Measurements from ENCODE around the gene RUVBL2.
A peak's percentile ranks its signal among the peaks of the same experiment; 100 is the strongest.

Gene RUVBL2

GRCh38 chr19:49004133-49004532 is 10.4 kb downstream of the RUVBL2 start:
- ChIA-PET POLR2A (ENCODE audit: low non-redundant PET) (no interaction called here), CTCF (no interaction called here)
- TF ChIP-seq, protein P1, sequence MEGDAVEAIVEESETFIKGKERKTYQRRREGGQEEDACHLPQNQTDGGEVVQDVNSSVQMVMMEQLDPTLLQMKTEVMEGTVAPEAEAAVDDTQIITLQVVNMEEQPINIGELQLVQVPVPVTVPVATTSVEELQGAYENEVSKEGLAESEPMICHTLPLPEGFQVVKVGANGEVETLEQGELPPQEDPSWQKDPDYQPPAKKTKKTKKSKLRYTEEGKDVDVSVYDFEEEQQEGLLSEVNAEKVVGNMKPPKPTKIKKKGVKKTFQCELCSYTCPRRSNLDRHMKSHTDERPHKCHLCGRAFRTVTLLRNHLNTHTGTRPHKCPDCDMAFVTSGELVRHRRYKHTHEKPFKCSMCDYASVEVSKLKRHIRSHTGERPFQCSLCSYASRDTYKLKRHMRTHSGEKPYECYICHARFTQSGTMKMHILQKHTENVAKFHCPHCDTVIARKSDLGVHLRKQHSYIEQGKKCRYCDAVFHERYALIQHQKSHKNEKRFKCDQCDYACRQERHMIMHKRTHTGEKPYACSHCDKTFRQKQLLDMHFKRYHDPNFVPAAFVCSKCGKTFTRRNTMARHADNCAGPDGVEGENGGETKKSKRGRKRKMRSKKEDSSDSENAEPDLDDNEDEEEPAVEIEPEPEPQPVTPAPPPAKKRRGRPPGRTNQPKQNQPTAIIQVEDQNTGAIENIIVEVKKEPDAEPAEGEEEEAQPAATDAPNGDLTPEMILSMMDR (conservative IDR thresholded peaks at IDR 0.05; ENCODE audit: low read depth) = no peak
- H3K27ac ChIP-seq = no peak overlapping the region
- no peak for DNase-seq (ENCODE audit: low spot score)

GRCh38 chr19:49004964-49005614 is 11.4 kb downstream of the RUVBL2 start:
- H3K27ac ChIP-seq = peak overlapping the region; percentile 12; the same call in 1 of the 2 replicates
- DNase-seq (ENCODE audit: low spot score) = no peak
- TF ChIP-seq, protein P1 (conservative IDR thresholded peaks at IDR 0.05; ENCODE audit: low read depth) = no peak
- ChIA-PET CTCF (no interaction called here), POLR2A (ENCODE audit: low non-redundant PET) (no interaction called here)

- POLR2A ChIA-PET (ENCODE audit: low non-redundant PET) = no interaction called here
- CTCF ChIA-PET = interaction anchor here (1.1 kb wide), 1 partner anchor 14 kb away, joined by 4 read pairs; the partner anchor contains the start of genes GYS1 and RUVBL2
- 0 out of 2 replicates have a peak overlapping the region, but pooled peaks have one; percentile 12 for H3K27ac ChIP-seq
These were observed 13.2 kb downstream of the RUVBL2 start for GRCh38 chr19:49006905-49007304.

DNA sequence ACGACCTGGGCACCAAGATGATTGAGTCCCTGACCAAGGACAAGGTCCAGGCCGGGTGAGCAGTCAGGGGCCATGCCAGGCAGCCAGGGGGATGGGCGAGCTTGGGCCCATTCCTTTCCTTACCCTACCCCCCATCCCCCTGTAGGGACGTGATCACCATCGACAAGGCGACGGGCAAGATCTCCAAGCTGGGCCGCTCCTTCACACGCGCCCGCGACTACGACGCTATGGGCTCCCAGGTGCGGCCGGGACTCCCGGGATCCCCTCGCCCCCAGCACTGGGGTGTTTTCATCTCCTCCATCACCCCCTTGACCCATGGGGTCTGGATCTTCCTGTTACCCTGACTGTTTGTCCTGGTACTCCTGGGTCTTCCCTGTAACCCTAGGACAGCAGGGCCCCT is 16.1 kb downstream of the RUVBL2 start:
- no peak overlapping the region for H3K27ac ChIP-seq
- TF ChIP-seq, protein P1 (conservative IDR thresholded peaks at IDR 0.05; ENCODE audit: low read depth) = no peak
- ChIA-PET POLR2A (ENCODE audit: low non-redundant PET) (no interaction called here), CTCF (interaction anchor here (0.5 to 1.3 kb wide), 3 partner anchors 12 to 107 kb away, joined by 3 to 6 read pairs (median 3); no protein-coding TSS in a partner anchor)
- DNase-seq (ENCODE audit: low spot score) = no peak

More at GRCh38 chr19:49006905-49007304, 13.2 kb downstream of the RUVBL2 start:
- TF ChIP-seq, protein P1 (conservative IDR thresholded peaks at IDR 0.05; ENCODE audit: low read depth) = no peak
- DNase-seq (ENCODE audit: low spot score) = no peak

DNA sequence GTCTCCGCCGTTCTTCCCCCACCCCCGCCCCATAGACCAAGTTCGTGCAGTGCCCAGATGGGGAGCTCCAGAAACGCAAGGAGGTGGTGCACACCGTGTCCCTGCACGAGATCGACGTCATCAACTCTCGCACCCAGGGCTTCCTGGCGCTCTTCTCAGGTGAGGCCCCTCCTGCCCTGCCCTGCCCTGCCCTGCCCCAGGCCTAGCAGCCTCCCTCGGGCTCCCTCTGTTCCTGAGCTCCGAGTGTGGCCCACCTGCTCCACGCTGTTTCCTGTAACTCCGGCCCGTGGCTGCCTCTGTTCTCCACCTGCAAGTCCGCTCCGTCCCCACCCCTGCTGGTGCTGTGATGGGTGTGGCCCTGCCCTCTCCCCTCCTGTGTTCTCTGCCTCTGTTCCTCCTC is 16.8 kb downstream of the RUVBL2 start:
- POLR2A ChIA-PET (ENCODE audit: low non-redundant PET) = no interaction called here
- TF ChIP-seq, protein P1 (conservative IDR thresholded peaks at IDR 0.05; ENCODE audit: low read depth) = no peak
- CTCF ChIA-PET = interaction anchor here (0.5 kb wide), 1 partner anchor 16 kb away, joined by 6 read pairs; no protein-coding TSS in a partner anchor
- no peak overlapping the region for H3K27ac ChIP-seq
- DNase-seq (ENCODE audit: low spot score) = no peak

- H3K27ac ChIP-seq = peak overlapping the region; percentile 32; the same call in 1 of the 2 replicates
- no peak for DNase-seq (ENCODE audit: low spot score)
- TF ChIP-seq, protein P1 (conservative IDR thresholded peaks at IDR 0.05; ENCODE audit: low read depth) = no peak
- ChIA-PET CTCF (interaction anchor here (2.5 kb wide), 1 partner anchor 11 kb away, joined by 10 read pairs; no protein-coding TSS in a partner anchor), POLR2A (ENCODE audit: low non-redundant PET) (no interaction called here)
These were observed 17.5 kb downstream of the RUVBL2 start for GRCh38 chr19:49011194-49011593.

All from RWPE1 (cell line).